Measurements from ENCODE around the gene ZNF689. TPM values are rescaled to one million over a fixed set of nuclear protein-coding genes. Genes with fewer than 3 reads are reported as not detected.

Gene ZNF689
- total and polyA plus RNA-seq, 2 of the 13 experiments (the other 11 are each of a cell fraction or from before 2014, with no cell fraction given): 9.7 to 19.5 TPM

- TF ChIP-seq ZSCAN9 (CRISPR knock-in tag; IDR thresholded peaks at IDR 0.05; ENCODE audit: borderline replicate concordance) (peak; percentile 43; the same call in 1 of the 2 replicates), ERF (CRISPR knock-in tag; IDR thresholded peaks at IDR 0.05) (peak; percentile 24; the same call in 1 of the 2 replicates), TP53 (CRISPR knock-in tag; conservative IDR thresholded peaks at IDR 0.05) (no peak), BCLAF1 (IDR thresholded peaks at IDR 0.05) (no peak), PAXIP1 (CRISPR knock-in tag; conservative IDR thresholded peaks at IDR 0.05) (peak; percentile 47), NFIC (IDR thresholded peaks at IDR 0.05; ENCODE audit: low read length) (0 out of 2 replicates have a peak, but pooled peaks have one; percentile 30), ATF4 (CRISPR knock-in tag; IDR thresholded peaks at IDR 0.05) (peak in 1 of 2 experiments; percentile 65; a peak in 2 of 4 replicates), ARNTL (CRISPR knock-in tag; IDR thresholded peaks at IDR 0.05) (peak; percentile 18; the same call in 1 of the 2 replicates), ZNF530 (CRISPR knock-in tag; IDR thresholded peaks at IDR 0.05; ENCODE audit: low read depth) (no peak), ZNF567 (CRISPR knock-in tag; IDR thresholded peaks at IDR 0.05; ENCODE audit: borderline replicate concordance) (no peak; the same call in 1 of the 2 replicates), CCDC6 (CRISPR knock-in tag; IDR thresholded peaks at IDR 0.05) (peak; percentile 9; the same call in 1 of the 2 replicates), FLYWCH1 (CRISPR knock-in tag; IDR thresholded peaks at IDR 0.05) (peak; percentile 64; the same call in 1 of the 2 replicates), TGIF2 (CRISPR knock-in tag; IDR thresholded peaks at IDR 0.05) (peak; percentile 100), ZNF512 (CRISPR knock-in tag; IDR thresholded peaks at IDR 0.05) (no peak), MEIS1 (CRISPR knock-in tag; IDR thresholded peaks at IDR 0.05; ENCODE audit: borderline replicate concordance) (peak; percentile 82), MLXIP (CRISPR knock-in tag; IDR thresholded peaks at IDR 0.05; ENCODE audit: borderline replicate concordance) (no peak)
These were observed 38.5 kb downstream of the ZNF689 start, which contains the start of gene ZNF688 (continued) for GRCh38 chr16:30571445-30572322.

Data from HepG2 (cell line).